Dermis microvascular lymphatic vessel endothelial cell (primary cell): ENCODE measurements around the gene IRX4. TPM values are rescaled to one million over a fixed set of nuclear protein-coding genes. Genes with fewer than 3 reads are reported as not detected.

ENCODE experiments used
- DNase-seq, 2 donors: peaks; one replicate each; pipeline versions ENCODE4 v3.0.0 to v3.0.0-alpha.2; 2010; ENCODE audit warnings: low read depth in 2 of 2
- total RNA-seq: library from RNA; depleted of rRNA; stranded (reverse); fragments of >200 nt; gene quantifications from 2 replicates; pipeline ENCODE4 v1.2.1, GENCODE V29; 2014

The IRX4 gene
- total RNA-seq, 1 donor from 2014 or later, result not detected

DNA sequence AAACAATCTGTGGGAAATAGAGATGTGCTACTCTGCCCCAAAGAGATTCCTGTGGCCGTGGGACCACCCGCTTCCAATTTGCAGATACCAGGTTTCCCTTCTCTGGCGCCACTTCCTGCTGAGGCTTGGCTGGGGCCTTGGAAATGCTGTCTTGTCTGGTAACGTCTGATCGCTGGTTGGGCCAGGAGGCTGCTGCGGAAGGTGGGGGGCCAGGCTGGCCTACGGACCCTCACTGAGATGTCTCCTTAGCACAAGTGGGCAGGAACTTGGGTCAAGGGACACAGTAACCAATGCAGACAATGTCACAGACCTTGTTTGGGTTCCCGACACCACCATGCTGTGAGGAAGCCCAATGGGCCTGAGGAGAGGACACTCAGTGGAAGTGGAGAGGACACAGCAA, 31.7 kb upstream of the IRX4 start:
- no peak for DNase-seq

DNA sequence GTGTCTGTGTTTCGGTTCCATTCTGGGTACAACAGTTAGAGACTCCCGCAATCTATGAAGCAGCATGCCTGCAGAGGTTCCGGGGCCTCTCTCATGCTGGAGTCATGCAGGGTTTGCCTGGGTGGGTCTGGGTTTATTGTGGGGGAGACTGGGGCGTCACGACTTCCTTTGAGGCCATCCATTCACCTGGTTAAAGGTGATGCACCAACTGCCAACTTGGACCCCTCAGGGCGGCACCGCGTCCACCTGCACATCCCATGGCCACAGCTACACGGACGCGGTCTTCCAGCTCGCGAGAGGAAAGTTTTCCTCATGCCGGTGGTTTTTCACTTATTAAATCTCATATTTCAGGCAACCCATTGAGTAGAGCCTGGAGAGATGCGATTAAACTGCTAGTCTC, 30.9 kb upstream of the IRX4 start:
- no peak for DNase-seq

DNA sequence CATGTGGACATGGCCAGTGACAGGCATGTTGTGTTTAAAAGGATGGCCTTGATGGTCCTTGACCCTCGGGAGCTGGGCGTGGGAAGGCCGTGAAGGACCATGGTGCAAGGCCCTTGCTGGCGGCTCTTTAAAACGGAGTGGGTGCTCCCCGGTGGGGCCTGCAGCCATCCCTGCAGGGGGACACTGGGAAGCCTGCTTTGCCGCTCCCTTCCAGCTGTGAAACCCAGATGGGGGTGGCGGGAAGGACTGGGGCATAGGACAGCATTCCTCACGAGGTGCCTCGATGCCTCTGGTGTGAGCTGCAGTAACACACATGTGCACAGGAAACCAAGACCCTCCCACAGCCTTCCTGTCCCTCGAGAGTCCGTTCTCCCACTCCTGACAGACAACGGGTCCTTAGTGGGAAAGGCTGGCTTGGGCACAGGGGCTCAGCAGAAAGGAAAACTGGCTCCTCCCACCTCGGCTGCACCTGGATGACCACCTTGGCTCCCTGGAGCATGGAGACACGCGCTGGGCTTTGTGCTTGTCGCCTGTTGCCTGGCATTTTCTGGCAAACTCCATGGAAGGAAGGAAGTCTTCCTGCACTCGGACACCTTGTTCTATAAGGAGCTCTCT, 30.3 kb upstream of the IRX4 start:
- DNase-seq, result no peak

DNA sequence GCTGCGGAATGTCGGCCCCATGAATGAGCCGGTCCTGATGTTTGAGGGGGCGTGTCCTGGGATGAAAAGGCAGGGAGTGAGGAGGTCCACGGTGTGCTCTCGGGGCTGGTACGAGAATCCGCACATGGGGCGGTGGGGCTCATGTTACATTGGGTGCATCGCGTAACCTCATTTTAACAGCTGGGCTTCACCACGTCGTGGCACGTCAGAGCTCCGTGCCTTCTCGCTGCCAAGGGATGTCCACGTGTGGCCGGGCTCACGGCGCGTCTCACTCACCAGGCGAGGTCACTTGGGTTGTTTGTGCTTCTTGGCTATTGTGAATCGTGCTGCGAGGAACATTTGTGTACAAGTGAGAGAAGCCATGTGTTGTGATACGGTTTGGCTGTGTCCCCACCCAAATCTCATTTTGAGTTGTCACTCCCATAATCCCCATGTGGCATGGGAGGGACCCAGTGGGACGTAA, 29.1 kb upstream of the IRX4 start:
- no peak for DNase-seq

DNA sequence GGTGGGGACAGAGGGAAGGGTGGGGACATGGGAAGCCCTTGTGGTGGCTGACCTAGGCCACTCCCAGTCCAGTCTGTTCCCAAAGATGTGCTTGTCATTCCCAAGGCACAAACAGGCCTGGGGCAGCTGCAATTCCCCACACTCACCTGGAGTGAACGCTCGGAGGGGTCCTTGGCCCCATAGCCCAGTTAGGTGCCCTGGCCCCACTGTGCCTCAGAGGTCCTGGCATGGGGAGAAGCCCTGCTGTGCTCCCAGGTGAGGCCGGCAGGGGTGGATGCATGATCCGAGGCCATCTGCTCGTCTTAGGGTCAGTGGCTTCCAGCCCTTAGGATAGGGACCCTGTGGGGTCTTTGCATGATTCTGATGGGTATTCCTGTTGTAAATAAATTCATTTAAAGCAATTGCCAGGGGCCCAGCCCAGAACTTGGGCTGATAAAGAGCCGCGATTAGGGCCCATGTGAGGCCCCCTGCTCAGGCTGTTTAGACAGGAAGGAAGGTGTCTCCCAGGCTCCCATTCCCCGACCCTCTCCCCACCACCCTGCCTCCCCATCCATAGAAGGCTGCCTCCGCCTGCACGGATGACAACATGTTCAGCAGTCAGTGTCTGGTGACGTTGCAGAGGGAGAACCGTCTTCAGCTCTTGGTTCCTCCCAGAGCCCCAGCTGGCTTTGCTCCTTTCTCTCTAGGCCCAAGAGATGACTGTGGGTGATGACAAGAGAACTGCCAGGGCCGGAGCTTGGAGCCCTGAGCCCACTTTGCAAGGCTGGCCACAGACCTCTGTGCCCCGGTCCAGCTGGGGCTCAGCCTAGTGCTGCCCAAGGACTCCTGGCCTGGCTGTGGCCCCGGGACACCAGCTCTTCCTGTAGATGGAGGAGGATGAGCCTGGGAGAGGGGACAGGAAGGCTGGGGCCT, 28.4 kb upstream of the IRX4 start:
- DNase-seq, result no peak

DNA sequence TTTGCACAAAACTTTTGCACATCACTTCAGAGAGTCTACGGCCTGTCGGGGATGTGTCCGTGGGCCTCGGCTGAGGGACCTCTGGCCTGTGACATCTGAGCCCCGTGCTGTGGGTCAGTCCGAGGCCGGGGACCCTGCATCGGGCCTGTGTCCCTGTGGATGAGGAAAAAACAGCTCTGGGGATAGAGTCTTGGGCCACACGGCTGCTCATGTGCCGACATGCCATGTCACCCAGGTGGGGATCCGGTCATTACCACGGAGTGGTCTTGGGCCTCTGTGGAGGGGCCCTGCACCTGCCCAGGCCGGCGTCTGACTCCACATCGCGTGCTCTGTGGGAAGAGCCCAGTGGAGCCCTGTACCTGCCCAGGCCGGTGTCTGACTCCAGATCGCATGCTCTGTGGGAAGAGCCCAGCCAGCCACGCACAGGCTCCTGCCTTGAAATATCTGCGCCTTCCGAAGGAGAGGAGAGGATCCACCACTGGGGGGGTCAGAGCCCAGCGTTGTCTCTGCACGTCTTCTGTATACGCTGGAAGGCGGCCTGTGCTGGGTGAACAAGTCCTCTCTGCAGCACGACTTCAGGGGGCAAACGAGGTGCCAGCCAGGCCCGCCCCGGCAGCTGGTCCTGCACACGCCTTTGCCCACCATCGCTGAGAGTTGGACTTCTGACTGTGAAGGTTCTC, 27.5 kb upstream of the IRX4 start:
- DNase-seq, result no peak

DNA sequence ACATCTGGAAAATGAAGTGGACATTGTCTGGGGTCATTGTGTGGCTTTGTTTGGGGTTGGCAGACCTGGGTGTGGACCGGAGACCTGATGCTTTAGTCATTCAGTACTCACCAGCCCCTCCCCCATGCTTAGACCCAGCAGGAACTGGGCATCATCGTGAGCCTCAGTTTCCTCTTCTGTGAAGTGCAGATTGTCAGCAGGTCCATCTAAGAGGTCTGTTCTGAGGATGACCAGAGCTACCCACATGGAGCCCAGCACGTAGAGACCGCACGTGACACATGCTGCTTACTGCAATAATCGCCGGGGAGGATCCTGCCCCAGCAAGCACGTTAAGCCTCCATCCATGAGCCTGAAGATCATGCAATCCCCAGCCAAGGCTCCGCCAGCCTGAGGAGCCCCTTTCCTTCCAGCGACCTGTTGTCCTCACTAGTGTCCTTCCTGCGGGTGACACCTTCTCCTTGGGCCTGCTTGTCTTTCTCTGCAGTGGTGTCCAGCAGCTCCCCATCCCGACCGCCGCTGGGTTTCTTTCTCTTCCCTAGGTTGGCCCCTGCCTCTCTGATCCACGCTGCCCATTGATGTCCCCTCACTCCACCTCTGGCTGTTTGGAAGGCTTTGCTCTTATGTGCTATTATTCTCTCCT, 26.7 kb upstream of the IRX4 start:
- no peak for DNase-seq

DNA sequence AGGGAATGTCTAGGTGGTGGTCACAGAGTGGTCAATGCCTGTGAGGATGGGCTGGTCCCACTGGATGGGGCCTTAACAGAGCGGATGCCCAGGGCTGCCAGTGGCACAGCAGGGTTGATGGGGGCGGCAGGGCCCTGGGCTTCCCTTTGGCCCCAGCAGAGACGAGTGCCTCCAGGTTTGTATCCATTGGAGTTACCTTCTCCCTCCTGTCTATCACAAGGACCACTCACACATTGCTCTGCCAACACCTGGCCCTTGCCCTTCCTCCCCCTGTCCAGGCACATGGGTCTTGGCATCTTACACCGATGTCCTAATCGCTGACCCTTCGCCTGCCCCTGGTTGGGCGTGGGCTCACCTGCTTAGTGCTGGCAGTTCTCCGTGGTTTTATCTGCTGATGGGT, 26.2 kb upstream of the IRX4 start:
- no peak for DNase-seq

DNA sequence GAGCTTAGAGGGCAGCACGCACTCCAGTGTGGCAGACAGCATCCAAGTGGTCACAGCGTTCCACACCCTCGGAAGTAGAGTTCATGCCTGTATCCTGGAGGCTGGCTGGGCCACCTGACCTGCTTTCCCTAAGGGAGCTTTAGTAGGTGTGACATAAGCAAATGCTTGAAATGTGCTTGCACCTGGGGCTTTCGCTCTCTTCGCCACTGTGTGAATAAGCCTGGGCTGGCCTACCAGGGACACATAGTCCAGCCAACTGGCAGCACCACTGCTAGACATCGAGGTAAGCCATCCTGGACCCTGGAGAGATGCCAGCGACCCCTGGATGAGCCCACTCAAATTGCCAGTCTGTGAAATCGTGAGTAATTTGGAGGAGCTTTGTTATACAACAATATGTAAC, 24.9 kb upstream of the IRX4 start:
- DNase-seq, result no peak

DNA sequence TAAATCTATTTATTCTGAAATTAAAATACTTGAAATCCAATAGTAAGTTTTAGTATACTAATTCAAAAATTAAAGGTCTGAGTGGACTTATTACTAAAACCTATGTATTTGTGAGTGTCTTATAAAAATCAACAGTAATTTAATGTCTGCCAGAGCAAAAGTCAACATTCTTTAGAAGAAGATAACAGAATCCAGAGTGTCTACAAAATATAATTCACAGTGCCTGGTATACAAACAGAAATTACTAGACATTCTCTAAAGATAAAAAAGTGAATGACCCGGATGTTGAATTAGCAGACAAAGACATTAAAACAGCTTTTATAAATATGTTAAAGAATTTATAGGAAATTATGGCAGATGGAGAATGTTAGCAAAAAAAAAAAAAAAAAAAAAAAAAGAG, 22.4 kb upstream of the IRX4 start:
- no peak for DNase-seq

DNA sequence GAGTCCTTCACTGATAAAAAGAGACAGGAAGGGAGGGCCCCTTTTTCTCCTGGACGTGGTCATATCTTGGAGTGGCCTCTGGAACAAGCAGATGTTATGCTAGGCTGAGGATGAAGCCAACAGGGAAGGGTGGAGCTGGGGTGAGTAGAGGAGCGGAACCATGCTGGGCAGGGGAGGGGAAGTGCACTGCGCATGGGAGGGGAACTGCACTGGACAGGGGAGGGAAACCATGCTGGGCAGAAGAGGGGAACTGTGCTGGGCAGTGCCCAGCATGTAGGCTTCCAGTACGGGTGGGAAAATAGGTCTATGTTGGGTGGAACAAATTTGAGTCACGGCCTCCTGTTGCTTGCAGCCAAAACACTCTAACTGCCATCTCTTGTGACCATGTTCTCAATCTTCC, 19.3 kb upstream of the IRX4 start:
- no peak for DNase-seq

DNA sequence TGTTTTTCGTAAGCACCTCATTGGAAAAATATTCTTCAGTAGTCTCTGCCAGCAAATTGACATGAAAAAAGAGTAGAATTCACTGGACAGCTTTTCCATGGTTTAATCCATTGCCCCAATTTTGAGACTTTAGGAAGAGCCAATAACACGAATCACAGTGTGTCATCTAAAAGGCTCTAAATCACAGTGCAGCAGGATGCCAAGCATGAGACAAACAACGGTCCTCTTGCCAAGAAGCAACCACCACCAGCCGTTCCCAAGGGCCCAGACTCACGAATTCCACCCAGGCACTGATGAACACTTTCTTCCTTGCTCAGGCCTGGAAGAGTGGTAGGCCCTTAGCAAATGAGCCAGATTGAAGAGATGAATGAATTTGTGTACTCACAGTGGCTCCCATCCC, 18.3 kb upstream of the IRX4 start:
- DNase-seq, result no peak

DNA sequence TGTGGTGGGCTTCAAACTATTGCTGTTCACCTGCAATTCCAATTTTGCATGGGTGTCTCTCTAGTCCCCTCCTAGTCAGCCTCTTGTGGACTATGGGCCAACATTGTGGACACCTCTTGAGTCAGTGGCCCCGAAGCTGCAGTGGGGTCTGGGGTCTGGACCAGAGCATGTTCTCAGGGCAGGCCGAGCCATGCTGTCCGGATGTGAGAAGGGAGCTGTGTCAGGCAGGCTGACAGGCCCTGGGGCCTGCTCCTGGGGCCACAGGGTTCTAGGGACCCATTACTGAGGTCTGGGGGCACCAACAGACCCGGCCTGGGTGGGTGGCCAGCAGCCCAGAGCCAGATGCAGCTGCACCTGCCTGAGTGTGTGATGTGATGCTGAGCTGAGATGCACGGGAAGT, 16.5 kb upstream of the IRX4 start:
- DNase-seq, result no peak

DNA sequence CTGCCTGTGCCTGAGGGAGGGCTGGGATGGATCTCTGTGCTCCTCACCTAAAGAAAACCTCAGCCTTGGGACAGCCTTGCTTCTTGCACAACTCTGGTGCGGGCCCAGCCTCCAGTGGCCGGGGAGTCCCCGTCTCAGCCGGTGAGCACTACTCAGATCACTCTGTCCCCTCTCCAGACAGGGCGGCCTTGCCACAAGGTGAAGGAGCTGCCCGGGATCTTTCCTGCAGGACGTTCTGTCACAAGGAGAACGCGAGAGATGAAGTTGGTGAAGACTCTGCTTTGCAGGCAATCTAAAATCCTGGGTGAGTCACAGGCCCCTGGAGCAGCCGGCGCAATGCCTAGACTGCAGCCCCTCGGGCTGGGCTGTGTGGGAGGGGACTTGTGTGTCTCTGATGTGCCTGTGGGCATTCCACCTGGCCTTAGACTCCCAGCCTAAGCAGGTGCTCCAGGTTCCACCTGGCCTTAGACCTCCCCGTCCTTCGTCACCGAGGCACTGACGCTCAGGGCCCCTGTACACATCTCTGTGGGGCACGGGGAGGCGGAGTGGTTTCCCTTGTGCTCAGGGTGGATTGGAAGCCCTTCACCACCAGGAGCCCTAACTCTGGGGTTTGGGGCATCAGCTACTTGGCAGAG, 15.2 kb upstream of the IRX4 start:
- no peak for DNase-seq

DNA sequence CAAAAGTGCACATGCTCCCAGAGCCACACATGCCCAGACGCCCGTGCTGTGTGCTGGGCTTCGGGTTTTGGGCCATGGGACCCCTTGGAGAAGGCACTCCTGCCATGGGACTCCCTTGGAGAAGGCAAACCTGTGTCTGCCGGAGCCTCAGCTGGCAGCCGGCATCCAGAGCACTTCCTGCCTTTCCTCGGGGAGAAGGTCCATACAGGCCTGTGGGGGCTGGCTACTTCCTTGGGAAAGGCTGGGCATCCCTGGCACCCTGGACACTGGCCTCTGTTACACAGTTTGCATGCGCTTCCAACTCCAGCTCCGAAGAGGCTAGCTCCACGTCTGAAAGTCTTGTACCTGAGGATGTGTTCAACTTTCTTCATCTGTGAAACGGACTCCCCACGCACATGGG, 14.7 kb upstream of the IRX4 start:
- DNase-seq, result no peak

DNA sequence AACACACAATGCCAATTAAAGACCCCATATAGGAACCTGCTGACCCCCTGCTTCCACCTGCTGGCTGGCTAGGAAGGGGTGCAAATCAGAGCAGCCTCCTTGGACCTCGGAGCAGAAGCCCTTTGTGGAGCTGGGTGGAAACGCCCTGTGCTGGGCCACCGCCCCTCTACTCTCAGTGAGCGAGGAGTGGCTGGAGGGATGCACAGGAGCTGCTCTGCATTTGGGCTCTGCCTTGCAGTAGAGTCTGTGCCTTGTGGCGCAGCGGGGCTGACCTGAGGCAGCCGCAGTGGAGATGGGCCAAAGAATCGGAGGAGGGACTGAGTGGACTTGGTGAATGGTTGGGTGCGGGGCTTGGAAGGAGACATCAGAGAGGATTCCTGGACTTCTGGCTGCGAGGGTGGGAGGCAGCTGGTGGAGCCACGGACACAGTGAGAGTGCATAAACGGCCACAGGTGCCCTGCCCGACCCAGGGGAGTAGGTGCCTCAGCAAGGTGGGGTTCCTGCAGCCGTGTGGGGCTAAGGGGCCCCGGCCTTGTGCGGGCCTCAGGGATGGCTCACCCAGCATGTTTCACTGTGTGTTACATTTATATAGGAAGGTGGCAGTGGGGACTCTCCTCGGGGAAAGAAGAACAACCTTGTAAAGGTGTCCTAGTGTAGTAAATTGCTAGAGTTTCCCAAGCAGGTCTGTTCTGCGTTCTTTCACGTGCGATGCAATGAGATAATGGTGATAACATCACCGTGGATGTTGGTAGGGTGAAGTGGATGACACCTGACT, 14.1 kb upstream of the IRX4 start:
- DNase-seq, result no peak

DNA sequence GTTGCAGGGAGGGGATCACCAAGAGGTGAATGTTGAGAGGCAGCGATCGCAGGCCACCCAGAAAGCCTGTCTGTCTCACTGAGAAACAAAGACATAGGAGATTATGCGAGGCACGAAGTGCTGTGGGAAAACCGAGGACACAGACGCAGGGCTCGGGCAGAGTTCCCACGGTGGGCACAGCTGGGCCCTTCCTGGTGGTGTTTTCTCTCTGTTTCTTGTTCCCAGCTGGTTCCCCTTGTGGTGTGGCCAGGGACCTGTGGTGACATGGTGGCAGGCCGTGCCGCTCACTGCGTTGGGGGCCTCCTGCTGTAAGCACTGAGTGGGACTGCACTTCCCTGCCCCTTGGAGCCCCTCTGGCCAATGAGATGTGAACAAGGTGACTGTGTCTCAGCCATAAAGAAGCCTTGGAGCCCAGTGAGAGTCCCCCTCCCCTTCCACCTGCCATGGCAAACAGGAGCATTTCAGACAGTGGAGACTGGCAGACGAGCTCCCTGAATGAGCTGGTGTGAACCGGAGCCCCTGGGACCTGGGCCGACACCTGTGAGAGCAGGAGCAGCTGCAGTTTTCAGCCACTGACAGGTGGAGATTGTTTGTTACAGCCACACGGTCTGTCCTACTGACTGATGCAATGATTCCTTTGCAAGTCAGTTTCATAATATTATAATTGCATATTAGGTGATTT, 13.2 kb upstream of the IRX4 start:
- no peak for DNase-seq

DNA sequence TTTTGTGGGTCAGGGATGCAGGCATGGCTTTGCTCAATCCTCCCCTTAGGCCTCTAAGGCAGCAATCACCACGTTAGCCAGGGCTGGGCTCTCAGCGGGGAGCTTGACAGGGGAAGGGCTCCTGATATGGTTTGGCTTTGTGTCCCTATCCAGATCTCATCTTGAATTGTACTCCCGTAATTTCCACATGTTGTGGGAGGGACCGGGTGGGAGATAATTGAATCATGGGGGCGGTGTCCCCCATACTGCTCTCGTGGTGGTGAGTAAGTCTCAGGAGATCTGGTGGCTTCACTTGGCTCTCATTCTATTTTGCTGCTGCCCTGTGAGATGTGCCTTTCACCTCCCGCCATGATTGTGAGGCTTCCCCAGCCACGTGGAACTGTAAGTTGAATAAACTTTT, 11.5 kb upstream of the IRX4 start:
- DNase-seq, result no peak

DNA sequence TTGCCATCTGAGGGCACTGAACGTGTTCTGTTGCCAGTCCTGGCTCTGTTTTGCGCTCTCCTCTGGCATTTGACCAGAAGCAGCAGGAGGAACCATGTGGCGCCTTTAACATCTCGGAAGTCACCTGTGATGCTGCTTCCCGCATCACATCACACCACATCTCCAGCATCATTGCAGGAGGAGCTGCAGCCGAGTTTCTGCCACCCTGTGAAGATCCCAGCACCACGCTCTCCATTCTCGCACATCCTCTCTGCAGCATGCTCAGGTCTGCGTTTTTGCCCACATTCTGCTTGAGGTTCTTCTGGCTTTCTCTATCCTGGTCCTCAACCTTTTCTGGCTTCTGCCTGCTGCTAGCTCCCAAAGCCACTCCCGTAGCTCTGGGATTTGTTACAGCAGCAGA, 11.0 kb upstream of the IRX4 start:
- DNase-seq, result no peak
